ENCODE data around the gene SLC11A2. TPM values are rescaled to one million over a fixed set of nuclear protein-coding genes. Genes with fewer than 3 reads are reported as not detected.

SLC11A2 gene
- total and polyA plus RNA-seq, 9 of the 15 experiments (the other 6 are each of a cell fraction or from before 2014, with no cell fraction given) = 21.1 to 54.0 (median 32.9) TPM

DNA sequence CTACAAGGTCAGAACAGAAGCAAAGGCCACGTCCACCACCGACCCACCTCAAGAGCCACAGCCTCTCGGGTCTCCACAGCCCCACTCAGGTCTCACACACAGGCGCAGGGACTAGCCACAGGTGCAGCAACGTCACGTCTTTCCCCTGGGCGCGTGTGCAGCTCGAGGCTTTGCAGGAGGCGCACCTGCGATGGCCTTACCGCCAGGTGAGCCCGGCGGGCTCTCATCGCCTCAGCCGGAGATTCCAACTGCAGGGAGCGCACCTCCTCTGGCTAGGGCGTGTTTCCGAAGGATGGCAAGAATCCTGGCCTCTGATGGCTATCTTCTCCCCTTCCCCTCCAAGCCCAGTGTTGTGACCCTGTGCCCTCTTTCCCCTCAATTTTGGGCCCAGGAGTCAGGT is 73.7 kb downstream of the SLC11A2 start, which contains the start of gene HIGD1C:
Gene HIGD1C, plus strand, starts transcription at position 35 of the 400 bp plus-strand sequence. CDS start 1,455 bp downstream, outside the sequence.
- FAIRE-seq = no peak
- H3K4me1 ChIP-seq (replicated peaks in 1 of 2; ENCODE audit: control insufficient read depth in 2 of 2, insufficient read depth in 2 of 2, low read length in 2 of 2) = peaks cover 0 to 5% of the 10 kb centered on the region in 2 experiments; a peak in 1 of 5 replicates
- TF ChIP-seq, protein P1, sequence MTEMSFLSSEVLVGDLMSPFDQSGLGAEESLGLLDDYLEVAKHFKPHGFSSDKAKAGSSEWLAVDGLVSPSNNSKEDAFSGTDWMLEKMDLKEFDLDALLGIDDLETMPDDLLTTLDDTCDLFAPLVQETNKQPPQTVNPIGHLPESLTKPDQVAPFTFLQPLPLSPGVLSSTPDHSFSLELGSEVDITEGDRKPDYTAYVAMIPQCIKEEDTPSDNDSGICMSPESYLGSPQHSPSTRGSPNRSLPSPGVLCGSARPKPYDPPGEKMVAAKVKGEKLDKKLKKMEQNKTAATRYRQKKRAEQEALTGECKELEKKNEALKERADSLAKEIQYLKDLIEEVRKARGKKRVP (CRISPR knock-in tag; IDR thresholded peaks at IDR 0.05) = no peak
- 0 out of 2 replicates have a peak, but pooled peaks have one; percentile 19 for TF ChIP-seq IRF2 (CRISPR knock-in tag; IDR thresholded peaks at IDR 0.05)
- H3K79me2 ChIP-seq (ENCODE audit: control insufficient read depth, insufficient read depth, low read length) = no peaks in the 10 kb centered on the region
- H3K36me3 ChIP-seq (ENCODE audit: control insufficient read depth, insufficient read depth, low read length) = no peaks in the 10 kb centered on the region
- H2AFZ ChIP-seq (ENCODE audit: low read depth, low read length) = no peak within 1 kb of the TSS
- 63% methylated on average over 19 of the region's 19 CpGs for WGBS (ENCODE audit: insufficient coverage, low coverage, missing lambda C conversion rate)
- H3K27me3 ChIP-seq (ENCODE audit: control insufficient read depth in 2 of 2, insufficient read depth in 2 of 2, low read length in 2 of 2) = no peaks in the 10 kb centered on the region
- in situ Hi-C loops (cut with MboI) = no loop called here
- no peak within 1 kb of the TSS for H3K4me2 ChIP-seq (ENCODE audit: insufficient read depth, low read length)
- no peaks in the 10 kb centered on the region for H3K9me3 ChIP-seq (replicated peaks; ENCODE audit: control insufficient read depth, insufficient read depth, low read depth, low read length)
- ATAC-seq = no peak
- CTCF ChIA-PET (ENCODE audit: low intra/inter-chr PET ratio) = no interaction called here
- DNase-seq (ENCODE audit: extremely low read depth in 1 of 4, low spot score in 3 of 4) = no peak
- no peak within 1 kb of the TSS for H3K9ac ChIP-seq (ENCODE audit: insufficient read depth in 1 of 2, low read depth in 2 of 2, low read length in 2 of 2)
- BruUV-seq (replicated peaks) = no TSS peak
- no peak within 1 kb of the TSS for H3K4me3 ChIP-seq
- no peaks in the 10 kb centered on the region for H3K9me1 ChIP-seq (ENCODE audit: control insufficient read depth, insufficient read depth, low read length)
- intact Hi-C loops (cut with micrococcal nuclease) = no loop called here
- no peaks in the 10 kb centered on the region for H4K20me1 ChIP-seq (replicated peaks; ENCODE audit: control insufficient read depth, insufficient read depth, low read length)
- POLR2A ChIA-PET = no interaction called here
- no peak within 1 kb of the TSS for H3K27ac ChIP-seq (ENCODE audit: extremely low read depth, low read depth, low read length)

DNA sequence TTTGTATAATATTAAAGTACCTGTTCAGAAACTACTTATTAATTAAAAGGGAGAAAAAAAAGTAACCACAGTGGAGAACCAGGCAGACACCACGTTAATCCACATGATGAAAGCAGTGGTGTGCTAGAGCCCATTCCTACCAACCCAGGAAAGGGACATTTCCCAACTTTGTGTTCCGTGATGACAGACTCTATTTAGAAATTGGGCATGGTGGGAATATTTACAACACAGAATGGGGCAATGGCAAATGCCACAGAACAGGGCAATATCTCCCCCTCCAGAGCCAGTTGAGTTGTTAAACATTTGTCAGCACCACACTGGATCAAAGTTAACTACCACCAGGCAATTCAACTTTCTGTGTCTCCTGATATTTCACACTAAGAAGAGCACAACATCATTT is 75.1 kb downstream of the SLC11A2 start:
- CTCF ChIA-PET (ENCODE audit: low intra/inter-chr PET ratio) = no interaction called here
- no peaks in the 10 kb centered on the region for H3K27me3 ChIP-seq (ENCODE audit: control insufficient read depth in 2 of 2, insufficient read depth in 2 of 2, low read length in 2 of 2)
- no peak for TF ChIP-seq TRIM24 (IDR thresholded peaks at IDR 0.05)
- TF ChIP-seq DDX20 (tag; IDR thresholded peaks at IDR 0.05; ENCODE audit: low read depth) = no peak
- no peak for TF ChIP-seq PPARD (CRISPR knock-in tag; IDR thresholded peaks at IDR 0.05)
- TF ChIP-seq HCFC1 (IDR thresholded peaks at IDR 0.05; ENCODE audit: low read depth, low read length) = no peak
- no peak for TF ChIP-seq ASH1L (IDR thresholded peaks at IDR 0.05; ENCODE audit: borderline replicate concordance, low read depth, partially characterized antibody)
- no peak for TF ChIP-seq ZNF165 (CRISPR knock-in tag; IDR thresholded peaks at IDR 0.05; ENCODE audit: borderline replicate concordance)
- intact Hi-C loops (cut with micrococcal nuclease) (no loop called here), in situ Hi-C loops (cut with MboI) (no loop called here)
- H3K9ac ChIP-seq (ENCODE audit: insufficient read depth in 1 of 2, low read depth in 2 of 2, low read length in 2 of 2) = no peak overlapping the region
- DNase-seq (ENCODE audit: extremely low read depth in 1 of 4, low spot score in 3 of 4) (no peak), ATAC-seq (no peak), FAIRE-seq (no peak)
- H3K4me1 ChIP-seq (replicated peaks in 1 of 2; ENCODE audit: control insufficient read depth in 2 of 2, insufficient read depth in 2 of 2, low read length in 2 of 2) = peaks cover 0 to 5% of the 10 kb centered on the region in 2 experiments; a peak in 1 of 5 replicates
- 21% methylated on average over 2 of the region's 2 CpGs for WGBS (ENCODE audit: insufficient coverage, low coverage, missing lambda C conversion rate)
- no peaks in the 10 kb centered on the region for H3K9me3 ChIP-seq (replicated peaks; ENCODE audit: control insufficient read depth, insufficient read depth, low read depth, low read length)
- BruUV-seq (replicated peaks) = no TSS peak
- H3K79me2 ChIP-seq (ENCODE audit: control insufficient read depth, insufficient read depth, low read length) = no peaks in the 10 kb centered on the region
- no peaks in the 10 kb centered on the region for H3K9me1 ChIP-seq (ENCODE audit: control insufficient read depth, insufficient read depth, low read length)
- H3K4me2 ChIP-seq (ENCODE audit: insufficient read depth, low read length) = no peak overlapping the region
- no peak overlapping the region for H2AFZ ChIP-seq (ENCODE audit: low read depth, low read length)
- POLR2A ChIA-PET = no interaction called here
- H4K20me1 ChIP-seq (replicated peaks; ENCODE audit: control insufficient read depth, insufficient read depth, low read length) = no peaks in the 10 kb centered on the region
- H3K36me3 ChIP-seq (ENCODE audit: control insufficient read depth, insufficient read depth, low read length) = no peaks in the 10 kb centered on the region
- H3K4me3 ChIP-seq = no peak overlapping the region
- no peak overlapping the region for H3K27ac ChIP-seq (ENCODE audit: extremely low read depth, low read depth, low read length)
